ENCODE results near the gene KRTAP27-1. TPM values are rescaled to one million over a fixed set of nuclear protein-coding genes. Genes with fewer than 3 reads are reported as not detected.

KRTAP27-1 gene
- total and polyA plus RNA-seq, 12 donors: not detected

- no peaks in the 10 kb centered on the region for H3K9me3 ChIP-seq
- ATAC-seq: no peak
- TF ChIP-seq, protein P1, sequence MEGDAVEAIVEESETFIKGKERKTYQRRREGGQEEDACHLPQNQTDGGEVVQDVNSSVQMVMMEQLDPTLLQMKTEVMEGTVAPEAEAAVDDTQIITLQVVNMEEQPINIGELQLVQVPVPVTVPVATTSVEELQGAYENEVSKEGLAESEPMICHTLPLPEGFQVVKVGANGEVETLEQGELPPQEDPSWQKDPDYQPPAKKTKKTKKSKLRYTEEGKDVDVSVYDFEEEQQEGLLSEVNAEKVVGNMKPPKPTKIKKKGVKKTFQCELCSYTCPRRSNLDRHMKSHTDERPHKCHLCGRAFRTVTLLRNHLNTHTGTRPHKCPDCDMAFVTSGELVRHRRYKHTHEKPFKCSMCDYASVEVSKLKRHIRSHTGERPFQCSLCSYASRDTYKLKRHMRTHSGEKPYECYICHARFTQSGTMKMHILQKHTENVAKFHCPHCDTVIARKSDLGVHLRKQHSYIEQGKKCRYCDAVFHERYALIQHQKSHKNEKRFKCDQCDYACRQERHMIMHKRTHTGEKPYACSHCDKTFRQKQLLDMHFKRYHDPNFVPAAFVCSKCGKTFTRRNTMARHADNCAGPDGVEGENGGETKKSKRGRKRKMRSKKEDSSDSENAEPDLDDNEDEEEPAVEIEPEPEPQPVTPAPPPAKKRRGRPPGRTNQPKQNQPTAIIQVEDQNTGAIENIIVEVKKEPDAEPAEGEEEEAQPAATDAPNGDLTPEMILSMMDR (IDR thresholded peaks at IDR 0.05): no peak
- H3K27ac ChIP-seq: no peak overlapping the region
- WGBS, 2 donors: 52 to 76% methylated on average over 1 of the region's 1 CpG
- no peaks in the 10 kb centered on the region for H3K4me1 ChIP-seq
- intact Hi-C loops (cut with DNase I): no loop called here
- no peaks in the 10 kb centered on the region for H3K27me3 ChIP-seq
- no peaks in the 10 kb centered on the region for H3K36me3 ChIP-seq
- H3K4me3 ChIP-seq: no peak overlapping the region
- DNase-seq: no peak
Measured at GRCh38 chr21:30354308-30355005, 17.0 kb upstream of the KRTAP27-1 start.

DNA sequence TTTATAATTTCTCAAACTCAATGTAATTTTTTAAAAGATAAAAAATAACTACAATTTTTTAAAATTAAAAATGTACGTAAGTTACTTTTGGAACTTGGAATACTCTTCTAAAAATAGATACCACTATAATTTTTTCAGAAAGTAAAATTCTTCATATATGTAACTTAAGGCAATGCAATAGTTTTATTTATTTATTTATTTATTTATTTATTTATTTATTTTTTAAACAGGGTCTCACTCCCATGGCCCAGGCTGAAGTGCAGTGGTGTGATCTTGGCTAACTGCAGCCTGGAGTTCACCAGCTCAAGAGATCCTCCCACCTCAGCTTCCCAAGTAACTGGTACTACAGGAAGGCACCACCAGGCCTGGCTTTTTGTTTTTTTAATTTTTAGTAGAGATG lies 14.0 kb upstream of the KRTAP27-1 start:
- Histone ChIP-seq H3K27ac (no peak overlapping the region), H3K4me1 (no peaks in the 10 kb centered on the region), H3K27me3 (no peaks in the 10 kb centered on the region), H3K9me3 (no peaks in the 10 kb centered on the region), H3K4me3 (no peak overlapping the region), H3K36me3 (no peaks in the 10 kb centered on the region)
- ATAC-seq (no peak), DNase-seq (no peak)
- TF ChIP-seq, protein P1 (IDR thresholded peaks at IDR 0.05): no peak
- intact Hi-C loops (cut with DNase I): no loop called here
- 95 to 96% methylated on average over 1 of the region's 1 CpG for WGBS, 2 donors

DNA sequence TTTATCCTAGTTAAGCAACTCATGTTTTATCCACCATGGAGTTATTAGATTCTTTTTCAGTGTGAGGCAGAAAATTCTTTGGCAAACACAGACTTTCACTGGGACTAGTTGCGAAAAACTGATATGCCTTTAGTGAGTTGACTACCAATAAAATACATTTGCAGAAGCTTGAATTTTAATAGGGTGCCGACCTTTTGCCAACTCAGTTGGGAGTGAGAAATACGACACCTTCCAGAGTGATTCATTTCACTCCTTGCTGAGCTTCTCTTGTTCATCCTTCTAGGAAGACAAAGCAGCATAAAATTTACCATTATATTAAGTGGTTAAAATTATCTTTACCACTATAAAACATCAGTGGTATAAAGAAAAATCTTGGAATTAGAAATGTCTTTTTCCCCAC lies 12.1 kb upstream of the KRTAP27-1 start:
- ATAC-seq: no peak

GRCh38 chr21:30348506-30348905 lies 11.0 kb upstream of the KRTAP27-1 start, which contains the start of gene KRTAP23-1:
Gene KRTAP23-1, minus strand, starts transcription at chr21:30348606. Its CDS starts 0 bp downstream, at chr21:30348606.
- no peak for DNase-seq
- WGBS, 2 donors: 88 to 89% methylated on average over 4 of the region's 4 CpGs
- TF ChIP-seq, protein P1 (IDR thresholded peaks at IDR 0.05): no peak
- H3K4me3 ChIP-seq: no peak within 1 kb of the TSS
- no peaks in the 10 kb centered on the region for H3K27me3 ChIP-seq
- H3K9me3 ChIP-seq: peaks cover 0 to 12% (median 0%) of the 10 kb centered on the region in 11 donors
- H3K27ac ChIP-seq: no peak within 1 kb of the TSS
- ATAC-seq: no peak
- H3K36me3 ChIP-seq: no peaks in the 10 kb centered on the region
- intact Hi-C loops (cut with DNase I): loop anchor here in 6 of 10 donors (10.0 kb wide), 2 partner anchors 86 to 736 kb away; partner anchors contain the start of gene KRTAP13-4 (in 1 of the 6)
- no peaks in the 10 kb centered on the region for H3K4me1 ChIP-seq

More for the DNA sequence above, 12.1 kb upstream of the KRTAP27-1 start:
- H3K4me1 ChIP-seq: no peaks in the 10 kb centered on the region
- TF ChIP-seq, protein P1 (IDR thresholded peaks at IDR 0.05): no peak
- H3K9me3 ChIP-seq: peaks cover 0 to 12% (median 0%) of the 10 kb centered on the region in 11 donors
- H3K4me3 ChIP-seq: no peak overlapping the region
- WGBS, 2 donors: 54 to 62% methylated on average over 3 of the region's 3 CpGs
- no peak overlapping the region for H3K27ac ChIP-seq
- no peaks in the 10 kb centered on the region for H3K36me3 ChIP-seq
- no peak for DNase-seq
- H3K27me3 ChIP-seq: no peaks in the 10 kb centered on the region
- intact Hi-C loops (cut with DNase I): loop anchor here in 6 of 10 donors (10.0 kb wide), 2 partner anchors 85 to 735 kb away; partner anchors contain the start of gene KRTAP13-4 (in 1 of the 6)

Measured in heart right ventricle (tissue), 16 donors.